Naive thymus-derived CD8-positive, alpha-beta T cell (primary cell): ENCODE measurements around the gene CTDP1. TPM values are rescaled to one million over a fixed set of nuclear protein-coding genes. Genes with fewer than 3 reads are reported as not detected.
A peak's percentile ranks its signal among the peaks of the same experiment; 100 is the strongest.
"Not testable (repeated sequence)": the region's sequence is repeated elsewhere in the genome, so short reads cannot be mapped to it uniquely, and the experiment has no call there.

Experiments used
- ATAC-seq, 2 donors: fragments of 150-1000 bp; cut with Tn5 transposase in 1 of 2; sonication (Bioruptor Pico), chemical (Tn5 transposase) in 1 of 2; 1 replicate in 1 of 2; 2 replicates in 1 of 2; pipeline ENCODE4 v1.10.0; 2021; ENCODE audit warnings: mild to moderate bottlenecking in 2 of 2, moderate library complexity in 2 of 2
- POLR2A ChIA-PET: fragments of 350-600 bp; sonication (Branson Sonifier 250); formaldehyde crosslinking; loops from one replicate; lab custom pipeline; 2021; ENCODE audit warnings: antibody characterized with exemption; lab: Charles Lee
- DNase-seq, 10 donors: peaks; one replicate each; pipeline versions ENCODE4 v3.0.0 to v3.0.0-alpha.2; 2020 to 2022
- H3K27ac Mint-ChIP-seq, 10 donors: one replicate each; pipeline ENCODE4 v1.8.0; 2020 to 2022; ENCODE audit warnings: mild to moderate bottlenecking in 10 of 10, mixed read lengths in 10 of 10, moderate library complexity in 4 of 10, inconsistent platforms in 1 of 10
- H3K27me3 Mint-ChIP-seq, 5 donors: one replicate each; pipeline ENCODE4 v1.8.0; 2021 to 2022; ENCODE audit warnings: mixed read lengths in 5 of 5
- H3K36me3 Mint-ChIP-seq, 3 donors: one replicate each; pipeline ENCODE4 v1.8.0; 2020 to 2022; ENCODE audit warnings: mixed read lengths in 3 of 3, mild to moderate bottlenecking in 2 of 3, inconsistent platforms in 1 of 3
- H3K4me1 Mint-ChIP-seq, 4 donors: one replicate each; pipeline ENCODE4 v1.8.0; 2021 to 2022; ENCODE audit warnings: mixed read lengths in 4 of 4
- H3K4me3 Mint-ChIP-seq, 10 donors: one replicate each; pipeline ENCODE4 v1.8.0; 2020 to 2022; ENCODE audit warnings: mild to moderate bottlenecking in 10 of 10, mixed read lengths in 10 of 10, moderate library complexity in 6 of 10, inconsistent platforms in 1 of 10
- H3K9me3 Mint-ChIP-seq, 9 donors: one replicate each; pipeline ENCODE4 v1.8.0; 2020 to 2022; ENCODE audit warnings: mixed read lengths in 9 of 9, mild to moderate bottlenecking in 3 of 9, inconsistent platforms in 1 of 9, moderate library complexity in 1 of 9
- polyA plus RNA-seq, 3 donors: library from polyadenylated mRNA; unstranded; fragments of 300-500 nt; fragmentation: Illumina TruSeq; gene quantifications; one replicate each; pipeline ENCODE4 v1.2.3, GENCODE V29; 2021
- total RNA-seq, 8 experiments: library from RNA in 2 of 8; stranded (reverse) in 2 of 8; gene quantifications; one replicate each; pipeline ENCODE4 v1.2.3 and lab custom pipeline; 2021 to 2026

The CTDP1 gene
- total and polyA plus RNA-seq, 5 experiments from 2014 or later = 7.9 to 46.2 (median 31.1) TPM

DNA sequence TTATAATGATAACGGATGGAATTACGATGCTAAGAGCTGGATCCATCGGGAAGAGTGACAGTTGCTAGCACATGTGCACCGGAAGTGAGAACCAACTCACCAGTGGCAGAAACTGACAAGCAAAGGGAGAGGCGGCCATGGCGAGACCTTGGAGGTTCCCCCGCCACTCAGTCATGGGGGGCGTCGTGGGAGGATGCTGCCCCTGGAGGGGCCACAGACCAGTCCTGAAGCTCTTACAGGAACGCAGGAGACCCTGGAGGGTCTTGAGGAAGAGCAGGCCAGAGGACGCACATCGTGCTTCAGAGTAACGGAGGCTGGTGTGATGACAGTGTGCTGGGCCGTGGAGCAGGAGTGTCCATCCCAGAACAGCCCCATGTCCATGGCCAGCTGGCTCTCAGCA is 65.0 kb downstream of the CTDP1 start:
- Mint-ChIP-seq H3K36me3 (peaks cover 13 to 75% (median 29%) of the 10 kb centered on the region in 3 donors), H3K27me3 (no peaks in the 10 kb centered on the region), H3K9me3 (peaks cover 0 to 15% (median 5%) of the 10 kb centered on the region in 9 donors), H3K27ac (peak overlapping the region in 5 of 10 donors; percentile 17 to 86 (median 27)), H3K4me3 (peak overlapping the region in 2 of 10 donors; percentile 68 to 69), H3K4me1 (peaks cover under 1 to 11% (median 7%) of the 10 kb centered on the region in 4 donors)
- ATAC-seq (no peak), DNase-seq (no peak)
- POLR2A ChIA-PET = no interaction called here

DNA sequence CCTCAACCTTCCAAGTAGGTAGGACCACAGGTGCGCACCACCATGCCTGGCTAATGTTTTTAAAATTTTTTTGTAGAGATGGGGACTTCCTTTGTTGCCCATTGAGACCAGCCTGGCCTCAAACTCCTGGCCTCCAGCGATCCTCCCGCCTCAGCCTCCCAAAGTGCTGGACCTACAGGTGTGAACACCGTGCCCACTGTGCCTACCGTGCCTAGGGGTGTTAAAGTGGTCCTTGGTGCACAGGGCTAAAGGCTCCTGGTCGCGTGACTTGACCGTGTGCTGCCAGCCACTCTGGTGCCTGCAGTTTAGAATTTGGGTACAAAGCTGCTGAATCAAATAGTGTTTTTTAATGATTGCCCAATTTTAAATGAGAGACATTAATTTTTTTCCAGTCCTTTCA is 67.1 kb downstream of the CTDP1 start:
- Mint-ChIP-seq H3K36me3 (peaks cover 13 to 65% (median 20%) of the 10 kb centered on the region in 3 donors), H3K27ac (no peak overlapping the region), H3K27me3 (no peaks in the 10 kb centered on the region), H3K9me3 (peaks cover 0 to 11% (median 5%) of the 10 kb centered on the region in 9 donors), H3K4me1 (peaks cover 2 to 16% (median 8%) of the 10 kb centered on the region in 4 donors), H3K4me3 (no peak overlapping the region)
- POLR2A ChIA-PET = no interaction called here
- DNase-seq (no peak), ATAC-seq (no peak)

DNA sequence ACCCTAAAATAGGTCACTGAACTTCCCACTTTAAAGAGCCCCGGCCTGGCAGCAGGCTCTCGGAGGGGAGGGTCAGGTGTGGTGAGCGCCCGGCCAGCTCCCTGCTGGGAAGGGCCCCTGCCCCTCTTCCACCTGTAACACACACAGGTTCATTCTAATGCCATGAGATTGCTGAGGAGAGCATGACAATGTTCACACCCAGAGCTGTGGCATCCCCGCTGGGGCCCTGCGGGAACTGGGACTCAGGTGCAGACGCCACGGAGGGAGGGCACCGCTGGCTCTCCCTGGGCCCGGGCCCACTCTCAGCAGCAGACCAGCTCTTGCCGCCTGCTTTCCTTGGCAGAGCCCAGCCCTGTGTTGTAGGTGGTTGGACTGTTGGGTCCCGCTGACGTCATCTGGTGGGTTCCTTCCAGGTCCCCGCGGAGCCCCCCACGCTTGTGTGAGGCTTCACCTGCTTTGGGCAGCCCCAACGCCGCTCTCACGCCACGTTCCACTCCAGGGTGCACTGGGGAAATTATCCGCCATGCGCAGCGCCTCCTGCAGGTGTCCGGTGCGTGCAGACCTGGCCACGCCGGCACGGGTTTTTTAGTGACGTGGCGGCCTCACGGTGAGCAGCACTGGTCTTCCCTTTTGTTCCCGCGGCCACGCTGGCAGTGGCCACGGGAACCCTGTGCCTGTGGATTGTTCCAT is 67.7 kb downstream of the CTDP1 start:
- Mint-ChIP-seq H3K9me3 (peaks cover 0 to 10% (median 5%) of the 10 kb centered on the region in 9 donors), H3K36me3 (peaks cover 13 to 60% (median 15%) of the 10 kb centered on the region in 3 donors), H3K4me3 (no peak overlapping the region), H3K27ac (no peak overlapping the region), H3K4me1 (peaks cover 0 to 14% (median 7%) of the 10 kb centered on the region in 4 donors), H3K27me3 (no peaks in the 10 kb centered on the region)
- DNase-seq (no peak), ATAC-seq (no peak)
- POLR2A ChIA-PET = no interaction called here

DNA sequence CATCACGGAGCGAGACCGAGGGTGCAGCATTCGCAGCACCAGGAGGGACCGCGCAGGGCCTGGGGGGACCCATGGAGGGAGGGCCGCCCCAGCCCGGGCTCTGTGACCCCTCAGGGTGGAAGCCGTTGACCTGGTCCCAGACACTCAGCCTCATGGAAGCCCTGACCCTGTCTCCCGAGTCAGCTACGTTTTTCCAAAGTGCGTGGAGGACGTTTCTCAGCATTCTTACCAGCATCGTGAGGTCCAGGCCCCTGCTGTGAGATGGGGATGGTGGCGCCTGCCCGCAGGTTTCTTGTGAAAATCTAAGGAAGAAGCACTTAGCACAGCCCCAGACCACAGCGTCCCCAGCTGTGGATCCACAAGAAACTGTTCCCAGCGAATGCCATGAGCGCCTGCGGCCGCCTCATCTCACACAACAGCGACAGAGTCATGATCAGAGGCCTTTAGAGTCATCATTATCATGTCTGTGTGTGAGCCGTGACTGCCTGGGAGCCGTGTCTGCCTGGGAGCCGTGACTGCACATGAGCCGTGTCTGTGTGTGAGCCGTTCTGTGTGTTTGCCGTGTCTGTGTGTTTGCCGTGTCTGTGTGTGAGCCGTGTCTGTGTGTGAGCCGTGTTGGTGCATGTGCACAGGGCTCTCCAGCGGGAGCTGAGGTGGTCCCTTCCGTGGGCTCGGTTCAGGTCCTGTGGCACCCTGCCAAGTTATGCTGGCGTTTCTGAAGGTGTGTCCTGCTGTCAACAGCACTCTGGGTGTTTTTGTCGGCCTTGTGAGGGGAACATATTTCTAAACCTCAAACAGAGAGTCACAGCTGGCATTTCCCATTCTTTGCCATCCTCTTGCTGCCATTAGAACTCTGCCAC is 68.9 kb downstream of the CTDP1 start:
- ATAC-seq (no peak), DNase-seq (no peak)
- no peaks in the 10 kb centered on the region for H3K27me3 Mint-ChIP-seq
- H3K27ac Mint-ChIP-seq = peak overlapping the region in 1 of 10 donors; percentile 79
- peaks cover 0 to 14% (median 7%) of the 10 kb centered on the region in 4 donors for H3K4me1 Mint-ChIP-seq
- H3K36me3 Mint-ChIP-seq = peaks cover 11 to 54% (median 13%) of the 10 kb centered on the region in 3 donors
- POLR2A ChIA-PET = interaction anchor here (0.5 kb wide), 1 partner anchor 216 kb away, joined by 3 read pairs; the partner anchor contains the start of gene HSBP1L1
- peaks cover 0 to 10% (median 5%) of the 10 kb centered on the region in 9 donors for H3K9me3 Mint-ChIP-seq
- H3K4me3 Mint-ChIP-seq = no peak overlapping the region

DNA sequence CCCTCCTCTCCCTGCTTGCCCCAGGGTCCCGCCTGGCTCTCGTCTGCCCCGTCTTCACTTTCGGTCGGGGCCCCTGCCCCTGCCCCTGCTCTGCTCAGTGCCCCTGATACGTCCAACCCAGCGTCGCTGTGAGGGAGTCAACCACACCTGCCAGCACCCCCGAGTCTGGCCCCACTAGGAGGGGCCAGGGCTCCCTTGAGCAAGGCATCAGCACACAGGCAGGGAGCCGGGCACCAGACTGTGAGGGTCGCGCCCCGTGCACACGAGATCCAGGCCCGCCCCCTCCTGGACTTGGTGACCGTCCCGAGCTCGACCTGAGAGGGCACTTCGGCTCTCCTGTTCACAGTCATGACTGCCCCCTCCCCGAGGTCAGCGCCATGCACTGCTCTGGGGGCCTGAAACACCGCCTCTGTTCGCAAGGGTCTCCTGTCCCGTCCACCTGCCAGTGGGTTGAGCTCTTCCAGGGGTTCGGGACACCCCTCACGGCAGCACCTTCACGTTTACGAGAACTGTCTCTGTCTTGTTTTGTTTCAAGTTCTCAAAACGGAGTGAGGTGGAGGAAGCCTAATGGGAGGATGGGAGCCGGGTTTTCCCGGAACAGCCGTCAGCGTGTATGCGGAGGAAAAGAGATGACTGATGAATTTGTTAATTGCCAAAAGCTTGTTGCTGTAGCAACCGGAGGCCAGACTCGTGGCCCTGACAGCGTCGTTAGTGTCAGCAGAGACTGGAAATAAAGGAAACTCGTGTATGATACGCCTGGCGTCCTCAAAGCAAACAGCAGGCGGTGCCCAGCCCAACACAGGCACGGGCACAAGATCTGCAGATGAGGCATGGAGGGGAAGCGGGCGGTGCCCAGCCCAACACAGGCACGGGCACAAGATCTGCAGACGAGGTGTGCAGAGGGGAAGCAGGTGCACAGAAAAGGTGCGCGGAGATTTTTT is 69.9 kb downstream of the CTDP1 start:
- peak overlapping the region in 2 of 10 donors; percentile 73 to 79 for H3K27ac Mint-ChIP-seq
- POLR2A ChIA-PET = no interaction called here
- H3K27me3 Mint-ChIP-seq = no peaks in the 10 kb centered on the region
- no peak for ATAC-seq
- H3K9me3 Mint-ChIP-seq = peaks cover 0 to 4% (median under 1%) of the 10 kb centered on the region in 9 donors
- H3K4me1 Mint-ChIP-seq = peaks cover 0 to 11% (median 5%) of the 10 kb centered on the region in 4 donors
- H3K4me3 Mint-ChIP-seq = peak overlapping the region in 1 of 10 donors; percentile 63
- H3K36me3 Mint-ChIP-seq = peaks cover 2 to 53% (median 11%) of the 10 kb centered on the region in 3 donors
- DNase-seq = no peak

DNA sequence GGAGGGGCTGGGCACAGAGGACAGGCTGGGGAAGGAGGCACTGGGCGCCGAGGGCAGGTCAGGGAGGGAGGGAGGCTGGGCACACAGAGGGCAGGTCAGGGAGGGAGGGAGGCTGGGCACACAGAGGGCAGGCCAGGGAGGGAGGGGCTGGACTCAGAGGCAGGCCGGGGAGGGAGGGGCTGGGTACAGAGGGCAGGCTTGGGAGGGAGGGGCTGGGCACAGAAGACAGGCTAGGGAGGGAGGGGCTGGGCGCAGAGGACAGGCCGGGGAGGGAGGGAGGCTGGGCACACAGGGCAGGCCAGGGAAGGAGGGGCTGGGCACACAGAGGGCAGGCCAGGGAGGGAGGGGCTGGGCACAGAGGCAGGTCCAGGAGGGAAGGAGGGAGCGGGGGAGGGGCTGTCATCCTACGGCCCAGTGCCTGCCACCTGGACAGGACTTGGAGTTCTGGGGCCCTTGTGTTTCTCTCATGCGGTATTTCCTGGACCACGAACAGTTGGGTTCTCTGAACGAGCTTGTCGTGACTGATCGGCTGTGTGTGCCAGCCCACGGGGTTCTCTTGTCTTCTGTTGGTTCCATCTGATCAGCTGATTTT is 71.5 kb downstream of the CTDP1 start:
- POLR2A ChIA-PET = no interaction called here
- Mint-ChIP-seq H3K27ac (peak overlapping the region in 1 of 10 donors; percentile 28), H3K36me3 (peaks cover 5 to 66% (median 18%) of the 10 kb centered on the region in 3 donors), H3K4me3 (no peak overlapping the region), H3K27me3 (no peaks in the 10 kb centered on the region), H3K9me3 (peaks cover 0 to 6% (median 0%) of the 10 kb centered on the region in 9 donors), H3K4me1 (peaks cover 0 to 11% (median 6%) of the 10 kb centered on the region in 4 donors)
- ATAC-seq (no peak), DNase-seq (no peak)

DNA sequence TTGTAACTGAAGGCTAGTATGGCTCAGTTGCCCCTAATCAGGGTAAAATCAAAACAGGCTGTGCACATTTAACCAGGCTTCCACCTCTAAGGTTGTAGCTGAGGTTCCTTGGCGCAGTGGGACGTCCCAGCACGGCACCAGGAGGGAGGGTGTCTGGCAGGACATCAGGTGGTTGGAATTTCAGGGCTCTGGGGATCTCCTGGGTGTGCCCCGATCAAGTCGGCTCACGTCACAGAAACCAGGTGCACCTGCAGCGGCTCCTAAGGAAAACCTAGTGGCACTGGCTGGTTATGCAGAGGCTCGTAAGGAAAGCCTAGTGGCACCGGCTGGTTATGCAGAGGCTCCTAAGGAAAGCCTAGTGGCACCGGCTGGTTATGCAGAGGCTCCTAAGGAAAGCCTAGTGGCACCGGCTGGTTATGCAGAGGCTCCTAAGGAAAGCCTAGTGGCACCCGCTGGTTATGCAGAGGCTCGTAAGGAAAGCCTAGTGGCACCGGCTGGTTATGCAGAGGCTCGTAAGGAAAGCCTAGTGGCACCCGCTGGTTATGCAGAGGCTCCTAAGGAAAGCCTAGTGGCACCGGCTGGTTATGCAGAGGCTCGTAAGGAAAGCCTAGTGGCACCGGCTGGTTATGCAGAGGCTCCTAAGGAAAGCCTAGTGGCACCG is 72.4 kb downstream of the CTDP1 start:
- H3K27ac Mint-ChIP-seq, DNase-seq, ATAC-seq, H3K9me3 Mint-ChIP-seq, H3K4me3 Mint-ChIP-seq, H3K27me3 Mint-ChIP-seq, POLR2A ChIA-PET: not testable (repeated sequence)
- Mint-ChIP-seq H3K36me3 (peaks cover 10 to 64% (median 28%) of the 10 kb centered on the region in 3 donors), H3K4me1 (peaks cover 0 to 11% (median 5%) of the 10 kb centered on the region in 4 donors)

DNA sequence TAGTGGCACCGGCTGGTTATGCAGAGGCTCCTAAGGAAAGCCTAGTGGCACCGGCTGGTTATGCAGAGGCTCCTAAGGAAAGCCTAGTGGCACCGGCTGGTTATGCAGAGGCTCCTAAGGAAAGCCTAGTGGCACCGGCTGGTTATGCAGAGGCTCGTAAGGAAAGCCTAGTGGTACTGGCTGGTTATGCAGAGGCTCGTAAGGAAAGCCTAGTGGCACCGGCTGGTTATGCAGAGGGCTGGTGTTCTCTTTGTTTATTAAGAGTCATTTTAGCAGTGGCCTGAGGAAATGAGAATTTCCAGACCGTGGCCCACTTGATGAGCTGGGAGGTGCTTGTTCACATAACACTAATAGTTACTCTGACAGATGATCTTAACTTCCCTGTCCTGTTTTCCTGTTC is 73.3 kb downstream of the CTDP1 start:
- peaks cover 19 to 65% (median 37%) of the 10 kb centered on the region in 3 donors for H3K36me3 Mint-ChIP-seq
- H3K4me3 Mint-ChIP-seq, H3K27me3 Mint-ChIP-seq, ATAC-seq, POLR2A ChIA-PET, H3K27ac Mint-ChIP-seq, DNase-seq: not testable (repeated sequence)
- peaks cover 0 to 15% (median 7%) of the 10 kb centered on the region in 9 donors for H3K9me3 Mint-ChIP-seq
- H3K4me1 Mint-ChIP-seq = peaks cover 0 to 11% (median 6%) of the 10 kb centered on the region in 4 donors

DNA sequence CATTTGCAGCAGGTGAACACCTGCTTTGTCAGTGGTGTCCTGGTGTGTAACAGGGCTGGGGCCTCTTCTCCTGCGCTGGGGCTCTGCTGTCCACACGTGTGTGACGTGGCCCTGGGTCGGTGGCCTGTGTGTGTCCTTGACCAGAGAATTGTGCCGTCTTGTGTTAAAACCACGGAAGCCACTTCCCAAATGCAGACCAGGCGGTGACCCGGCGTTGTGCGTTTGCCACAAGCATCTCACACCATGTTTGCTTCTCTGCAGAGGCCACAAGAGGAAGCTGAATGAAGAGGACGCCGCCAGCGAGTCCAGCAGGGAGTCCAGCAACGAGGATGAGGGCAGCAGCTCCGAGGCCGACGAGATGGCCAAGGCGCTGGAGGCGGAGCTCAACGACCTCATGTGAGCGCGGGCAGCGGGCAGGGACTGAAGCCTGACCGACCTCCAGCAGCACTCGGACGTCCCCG is 73.8 kb downstream of the CTDP1 start:
- DNase-seq = no peak
- H3K4me1 Mint-ChIP-seq = peaks cover 0 to 11% (median 6%) of the 10 kb centered on the region in 4 donors
- peaks cover 0 to 19% (median 12%) of the 10 kb centered on the region in 9 donors for H3K9me3 Mint-ChIP-seq
- ATAC-seq = no peak
- no peak overlapping the region for H3K27ac Mint-ChIP-seq
- H3K36me3 Mint-ChIP-seq = peaks cover 24 to 64% (median 42%) of the 10 kb centered on the region in 3 donors
- POLR2A ChIA-PET = no interaction called here
- H3K4me3 Mint-ChIP-seq = no peak overlapping the region
- H3K27me3 Mint-ChIP-seq = no peaks in the 10 kb centered on the region

DNA sequence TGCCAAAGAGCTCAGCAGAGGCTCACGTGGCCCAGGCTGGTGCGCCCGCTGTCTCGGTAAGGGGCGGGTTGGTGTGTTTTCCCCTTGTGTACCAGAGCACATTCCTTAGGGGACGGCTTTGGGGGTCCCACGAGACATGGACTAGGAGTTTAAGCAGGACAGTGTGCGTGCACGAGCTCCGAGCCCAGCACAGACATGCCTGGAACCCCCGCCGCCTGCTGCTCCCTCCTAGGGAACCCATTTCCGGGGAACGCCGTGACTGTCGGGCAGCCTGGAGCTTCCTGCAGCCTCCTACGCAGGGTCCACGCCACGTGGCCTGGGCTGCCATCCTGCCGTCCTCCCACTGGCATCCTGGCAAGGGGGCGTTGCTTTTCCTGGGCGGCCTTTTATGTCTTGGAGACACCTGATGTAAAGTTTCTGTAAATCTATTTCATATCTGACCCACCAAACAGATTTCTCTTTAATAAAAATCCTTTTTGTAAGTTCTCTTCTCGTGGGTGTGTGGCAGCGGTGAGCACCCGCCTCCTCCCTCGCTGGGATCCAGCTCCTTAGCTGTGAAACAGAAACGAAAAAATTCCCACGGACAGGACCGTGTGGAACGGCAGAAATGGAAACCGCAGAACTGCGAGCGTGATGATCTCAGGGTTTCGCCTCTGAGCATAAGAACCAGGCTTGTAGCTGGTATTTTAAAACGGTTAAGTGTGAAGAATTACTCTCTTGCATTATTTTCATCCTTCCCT is 74.6 kb downstream of the CTDP1 start:
- POLR2A ChIA-PET = no interaction called here
- Mint-ChIP-seq H3K27me3 (no peaks in the 10 kb centered on the region), H3K4me1 (peaks cover 0 to 10% (median 4%) of the 10 kb centered on the region in 4 donors), H3K9me3 (peaks cover 0 to 27% (median 17%) of the 10 kb centered on the region in 9 donors), H3K4me3 (no peak overlapping the region), H3K36me3 (peaks cover 32 to 58% (median 46%) of the 10 kb centered on the region in 3 donors), H3K27ac (peak overlapping the region in 1 of 10 donors; percentile 29)
- DNase-seq (no peak), ATAC-seq (no peak)
